ENCODE data around the gene ADGRL3. TPM values are rescaled to one million over a fixed set of nuclear protein-coding genes. Genes with fewer than 3 reads are reported as not detected.

The ADGRL3 gene
- total and polyA plus RNA-seq, 2 donors = 3.1 to 70.1 TPM

- H3K4me3 ChIP-seq (ENCODE audit: low read depth, low read length) = no peak overlapping the region
- DNase-seq (ENCODE audit: extremely low spot score) = no peak
- H3K36me3 ChIP-seq (ENCODE audit: insufficient read depth) = no peaks in the 10 kb centered on the region
- H3K4me1 ChIP-seq (ENCODE audit: insufficient read depth) = no peaks in the 10 kb centered on the region
- no peak overlapping the region for H3K27ac ChIP-seq (ENCODE audit: low read depth)
- WGBS = 95% methylated on average over 1 of the region's 1 CpG
Observed at GRCh38 chr4:61528595-61528994, 328.5 kb downstream of the ADGRL3 start.

GRCh38 chr4:61531188-61531587, 331.1 kb downstream of the ADGRL3 start:
- Histone ChIP-seq H3K4me3 (ENCODE audit: low read depth, low read length) (no peak overlapping the region), H3K4me1 (ENCODE audit: insufficient read depth) (no peaks in the 10 kb centered on the region), H3K36me3 (ENCODE audit: insufficient read depth) (no peaks in the 10 kb centered on the region), H3K27ac (ENCODE audit: low read depth) (no peak overlapping the region)
- WGBS = 97% methylated on average over 5 of the region's 5 CpGs
- DNase-seq (ENCODE audit: extremely low spot score) = no peak

- no peak overlapping the region for H3K4me3 ChIP-seq (ENCODE audit: low read depth, low read length)
Observed at GRCh38 chr4:61532336-61533000, 332.3 kb downstream of the ADGRL3 start.

GRCh38 chr4:61533140-61533539, 333.0 kb downstream of the ADGRL3 start:
- H3K27ac ChIP-seq (ENCODE audit: low read depth) = no peak overlapping the region
- H3K4me3 ChIP-seq (ENCODE audit: low read depth, low read length) = no peak overlapping the region
- 54% methylated on average over 1 of the region's 1 CpG for WGBS
- H3K4me1 ChIP-seq (ENCODE audit: insufficient read depth) = no peaks in the 10 kb centered on the region
- no peaks in the 10 kb centered on the region for H3K36me3 ChIP-seq (ENCODE audit: insufficient read depth)
- DNase-seq (ENCODE audit: extremely low spot score) = no peak

More at GRCh38 chr4:61532336-61533000, 332.3 kb downstream of the ADGRL3 start:
- Histone ChIP-seq H3K27ac (ENCODE audit: low read depth) (no peak overlapping the region), H3K4me1 (ENCODE audit: insufficient read depth) (no peaks in the 10 kb centered on the region), H3K36me3 (ENCODE audit: insufficient read depth) (no peaks in the 10 kb centered on the region)
- 64% methylated on average over 14 of the region's 14 CpGs for WGBS
- DNase-seq (ENCODE audit: extremely low spot score) = no peak

- Histone ChIP-seq H3K4me1 (ENCODE audit: insufficient read depth) (no peaks in the 10 kb centered on the region), H3K36me3 (ENCODE audit: insufficient read depth) (no peaks in the 10 kb centered on the region), H3K27ac (ENCODE audit: low read depth) (no peak overlapping the region), H3K4me3 (ENCODE audit: low read depth, low read length) (no peak overlapping the region)
- 65% methylated on average over 2 of the region's 2 CpGs for WGBS
- DNase-seq (ENCODE audit: extremely low spot score) = no peak
Observed at GRCh38 chr4:61540944-61541343, 340.8 kb downstream of the ADGRL3 start.

- no peak overlapping the region for H3K4me3 ChIP-seq (ENCODE audit: low read depth, low read length)
- DNase-seq (ENCODE audit: extremely low spot score) = no peak
- 93% methylated on average over 2 of the region's 2 CpGs for WGBS
Observed at GRCh38 chr4:61541459-61541858, 341.3 kb downstream of the ADGRL3 start.

GRCh38 chr4:61543976-61544375, 343.9 kb downstream of the ADGRL3 start:
- WGBS = 95% methylated on average over 3 of the region's 3 CpGs
- no peaks in the 10 kb centered on the region for H3K4me1 ChIP-seq (ENCODE audit: insufficient read depth)

More at GRCh38 chr4:61541459-61541858, 341.3 kb downstream of the ADGRL3 start:
- Histone ChIP-seq H3K36me3 (ENCODE audit: insufficient read depth) (no peaks in the 10 kb centered on the region), H3K4me1 (ENCODE audit: insufficient read depth) (no peaks in the 10 kb centered on the region), H3K27ac (ENCODE audit: low read depth) (no peak overlapping the region)

GRCh38 chr4:61545902-61546480, 345.9 kb downstream of the ADGRL3 start:
- 24% methylated on average over 3 of the region's 3 CpGs for WGBS
- Histone ChIP-seq H3K4me1 (ENCODE audit: insufficient read depth) (no peaks in the 10 kb centered on the region), H3K27ac (ENCODE audit: low read depth) (no peak overlapping the region), H3K4me3 (ENCODE audit: low read depth, low read length) (no peak overlapping the region), H3K36me3 (ENCODE audit: insufficient read depth) (no peaks in the 10 kb centered on the region)
- DNase-seq (ENCODE audit: extremely low spot score) = no peak

More at GRCh38 chr4:61543976-61544375, 343.9 kb downstream of the ADGRL3 start:
- no peaks in the 10 kb centered on the region for H3K36me3 ChIP-seq (ENCODE audit: insufficient read depth)
- no peak overlapping the region for H3K4me3 ChIP-seq (ENCODE audit: low read depth, low read length)
- DNase-seq (ENCODE audit: extremely low spot score) = no peak
- no peak overlapping the region for H3K27ac ChIP-seq (ENCODE audit: low read depth)

GRCh38 chr4:61549336-61549735, 349.2 kb downstream of the ADGRL3 start:
- Histone ChIP-seq H3K27ac (ENCODE audit: low read depth) (no peak overlapping the region), H3K36me3 (ENCODE audit: insufficient read depth) (no peaks in the 10 kb centered on the region), H3K4me1 (ENCODE audit: insufficient read depth) (no peaks in the 10 kb centered on the region), H3K4me3 (ENCODE audit: low read depth, low read length) (no peak overlapping the region)
- DNase-seq (ENCODE audit: extremely low spot score) = no peak
- WGBS = 98% methylated on average over 2 of the region's 2 CpGs

- Histone ChIP-seq H3K36me3 (ENCODE audit: insufficient read depth) (no peaks in the 10 kb centered on the region), H3K27ac (ENCODE audit: low read depth) (no peak overlapping the region), H3K4me1 (ENCODE audit: insufficient read depth) (no peaks in the 10 kb centered on the region), H3K4me3 (ENCODE audit: low read depth, low read length) (no peak overlapping the region)
- DNase-seq (ENCODE audit: extremely low spot score) = no peak
- 95% methylated on average over 1 of the region's 1 CpG for WGBS
Observed at GRCh38 chr4:61553557-61554125, 353.5 kb downstream of the ADGRL3 start.

- no peaks in the 10 kb centered on the region for H3K4me1 ChIP-seq (ENCODE audit: insufficient read depth)
- H3K27ac ChIP-seq (ENCODE audit: low read depth) = no peak overlapping the region
- no peaks in the 10 kb centered on the region for H3K36me3 ChIP-seq (ENCODE audit: insufficient read depth)
- 21% methylated on average over 3 of the region's 3 CpGs for WGBS
- no peak overlapping the region for H3K4me3 ChIP-seq (ENCODE audit: low read depth, low read length)
- no peak for DNase-seq (ENCODE audit: extremely low spot score)
Observed at GRCh38 chr4:61555789-61556188, 355.7 kb downstream of the ADGRL3 start.

GRCh38 chr4:61556277-61556676, 356.2 kb downstream of the ADGRL3 start:
- Histone ChIP-seq H3K36me3 (ENCODE audit: insufficient read depth) (no peaks in the 10 kb centered on the region), H3K27ac (ENCODE audit: low read depth) (no peak overlapping the region), H3K4me3 (ENCODE audit: low read depth, low read length) (no peak overlapping the region), H3K4me1 (ENCODE audit: insufficient read depth) (no peaks in the 10 kb centered on the region)
- no peak for DNase-seq (ENCODE audit: extremely low spot score)
- 51% methylated on average over 1 of the region's 1 CpG for WGBS

GRCh38 chr4:61559396-61559795, 359.3 kb downstream of the ADGRL3 start:
- Histone ChIP-seq H3K4me1 (ENCODE audit: insufficient read depth) (no peaks in the 10 kb centered on the region), H3K4me3 (ENCODE audit: low read depth, low read length) (no peak overlapping the region), H3K27ac (ENCODE audit: low read depth) (no peak overlapping the region), H3K36me3 (ENCODE audit: insufficient read depth) (no peaks in the 10 kb centered on the region)
- no peak for DNase-seq (ENCODE audit: extremely low spot score)
- 78% methylated on average over 3 of the region's 3 CpGs for WGBS

GRCh38 chr4:61561028-61561427, 360.9 kb downstream of the ADGRL3 start:
- no peaks in the 10 kb centered on the region for H3K4me1 ChIP-seq (ENCODE audit: insufficient read depth)
- H3K4me3 ChIP-seq (ENCODE audit: low read depth, low read length) = no peak overlapping the region
- H3K27ac ChIP-seq (ENCODE audit: low read depth) = no peak overlapping the region
- no peak for DNase-seq (ENCODE audit: extremely low spot score)
- H3K36me3 ChIP-seq (ENCODE audit: insufficient read depth) = no peaks in the 10 kb centered on the region

All from urinary bladder (tissue), 4 donors.